NCI-H2227 (cell line): ENCODE measurements around the gene LSM14B.
"Not testable (repeated sequence)": the region's sequence is repeated elsewhere in the genome, so short reads cannot be mapped to it uniquely, and the experiment has no call there.

Experiments
- DNase-seq: peaks from one replicate; lab custom pipeline; 2025; ENCODE audit not compliant: unreplicated experiment; lab: John Stamatoyannopoulos, UW

Gene LSM14B

DNA sequence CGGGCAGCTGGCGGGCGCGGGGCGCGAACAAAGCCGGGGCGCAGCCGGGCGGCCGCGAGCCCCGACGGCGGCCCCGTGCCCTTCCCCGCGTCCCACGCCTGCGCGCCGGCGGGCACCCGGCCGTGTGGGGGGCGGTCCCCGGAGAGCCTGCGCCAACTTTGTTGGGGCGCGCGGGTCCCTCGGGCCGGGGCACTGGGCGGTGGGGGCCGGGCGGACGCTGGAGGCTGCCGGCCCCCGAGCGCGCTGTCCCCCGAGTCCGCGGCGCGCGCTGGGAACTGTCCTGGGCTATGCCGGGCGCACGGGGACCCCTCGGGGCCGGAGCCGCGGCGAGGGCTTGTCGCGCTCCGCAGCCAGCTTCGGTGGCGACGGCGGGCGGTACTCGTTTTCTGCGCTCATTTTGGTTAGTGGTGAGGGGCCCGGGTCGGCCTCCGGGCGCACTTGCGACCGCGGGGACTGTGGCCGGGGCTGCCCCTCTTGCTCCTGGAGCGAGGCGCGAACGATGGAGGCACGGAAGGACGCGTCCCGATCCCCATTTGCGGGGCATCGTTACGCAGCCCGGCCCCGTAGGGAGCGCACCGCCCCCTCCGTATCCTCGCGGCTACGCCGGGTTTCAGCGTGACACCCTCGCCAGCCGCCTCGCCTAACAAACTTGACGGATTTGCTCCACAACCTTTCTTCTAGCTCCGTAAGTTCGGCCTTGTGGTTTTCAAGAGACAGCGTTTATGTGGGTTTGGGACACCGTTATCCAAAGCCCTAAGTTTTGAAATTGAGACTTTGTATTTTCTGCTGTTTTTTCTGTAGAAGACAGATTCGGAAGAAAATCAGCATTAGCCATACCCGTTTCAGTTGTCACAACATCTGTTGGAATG lies 21.9 kb downstream of the LSM14B start:
- DNase-seq, result peak; percentile 73

DNA sequence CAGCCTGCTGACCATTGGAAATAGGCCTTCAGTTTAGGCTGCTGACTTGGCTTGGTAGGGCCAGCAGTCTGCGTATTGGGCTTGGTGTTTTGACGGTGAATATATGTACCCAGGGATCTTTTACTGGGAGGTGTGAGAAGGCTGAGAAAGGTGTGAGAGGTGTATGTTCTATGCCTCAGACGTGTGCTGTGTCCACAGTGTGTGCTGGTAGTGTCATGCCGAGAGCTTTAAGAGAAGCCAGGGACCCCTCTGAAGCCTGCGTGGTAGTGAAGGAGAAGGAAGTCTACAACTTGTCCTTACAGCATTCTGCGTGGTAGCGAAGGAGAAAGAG lies 23.4 kb downstream of the LSM14B start:
- no peak for DNase-seq

DNA sequence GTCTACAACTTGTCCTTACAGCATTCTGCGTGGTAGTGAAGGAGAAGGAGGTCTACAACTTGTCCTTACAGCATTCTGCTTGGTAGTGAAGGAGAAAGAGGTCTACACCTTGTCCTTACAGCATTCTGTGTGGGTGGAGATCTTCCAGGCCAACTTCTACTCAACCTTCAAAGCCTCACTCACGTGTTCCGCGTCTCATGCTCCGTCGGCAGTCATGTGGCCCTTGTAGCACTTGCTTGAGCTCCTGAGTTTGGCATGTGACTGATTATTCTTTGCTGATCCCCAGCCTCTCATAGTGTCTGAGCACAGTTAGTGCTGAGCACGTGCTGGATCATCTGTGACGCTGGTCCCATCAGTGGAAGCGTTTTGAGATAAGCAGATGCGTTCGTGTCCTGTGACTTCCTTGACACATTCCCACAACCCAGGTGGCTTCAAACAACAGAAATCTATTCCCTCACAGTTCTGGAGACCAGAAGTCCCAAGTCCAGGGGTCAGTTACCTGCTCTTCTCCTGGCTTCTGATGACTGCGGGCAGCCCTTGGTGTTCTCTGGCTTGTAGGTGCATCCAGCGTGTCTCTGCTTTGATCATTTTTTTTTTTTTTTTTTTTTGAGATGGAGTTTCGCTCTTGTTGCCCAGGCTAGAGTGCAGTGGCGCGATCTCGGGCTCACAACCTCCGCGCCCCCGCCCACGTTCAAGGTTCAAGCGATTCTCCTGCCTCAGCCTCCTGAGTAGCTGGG lies 23.9 kb downstream of the LSM14B start:
- no peak for DNase-seq

DNA sequence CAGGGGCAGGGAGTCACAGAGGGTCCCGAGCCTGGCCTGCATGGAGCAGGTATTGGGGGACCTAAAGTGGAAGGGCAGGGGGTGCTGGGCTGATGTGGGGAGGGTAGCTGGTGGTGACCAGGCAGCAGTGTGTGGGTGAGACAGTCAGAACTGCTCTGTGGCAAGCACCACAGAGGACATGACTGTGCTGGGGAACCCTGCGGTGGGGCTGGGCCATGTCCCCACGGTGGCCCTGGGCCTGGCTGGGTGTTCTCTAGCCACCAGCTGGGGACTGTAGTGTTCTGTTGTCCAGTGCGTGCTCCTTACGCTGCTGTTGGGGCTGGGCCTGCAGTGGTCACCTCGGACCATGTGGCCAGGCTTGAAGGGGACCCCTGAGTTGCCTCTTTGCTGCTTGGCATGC lies 24.9 kb downstream of the LSM14B start:
- no peak for DNase-seq

DNA sequence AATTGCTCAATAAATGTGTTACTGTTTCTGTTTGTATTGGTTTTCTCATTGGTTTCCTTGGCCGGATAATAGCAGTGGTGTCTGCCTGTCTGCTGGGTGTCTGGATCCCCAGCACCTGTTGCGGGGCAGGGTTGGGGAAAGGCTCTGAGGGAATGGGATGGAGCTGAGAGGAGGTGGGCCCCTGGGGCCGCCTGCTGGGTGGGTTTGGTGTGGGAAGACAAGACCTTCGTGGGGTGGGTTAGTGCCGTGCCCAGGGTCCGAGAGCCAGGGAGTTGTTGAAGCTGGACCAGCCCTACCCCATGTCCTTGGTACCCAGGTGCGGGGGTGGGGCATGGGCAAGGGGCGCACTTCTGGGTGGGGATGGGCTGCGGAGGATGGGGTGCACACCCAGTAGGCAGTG lies 25.3 kb downstream of the LSM14B start:
- no peak for DNase-seq

DNA sequence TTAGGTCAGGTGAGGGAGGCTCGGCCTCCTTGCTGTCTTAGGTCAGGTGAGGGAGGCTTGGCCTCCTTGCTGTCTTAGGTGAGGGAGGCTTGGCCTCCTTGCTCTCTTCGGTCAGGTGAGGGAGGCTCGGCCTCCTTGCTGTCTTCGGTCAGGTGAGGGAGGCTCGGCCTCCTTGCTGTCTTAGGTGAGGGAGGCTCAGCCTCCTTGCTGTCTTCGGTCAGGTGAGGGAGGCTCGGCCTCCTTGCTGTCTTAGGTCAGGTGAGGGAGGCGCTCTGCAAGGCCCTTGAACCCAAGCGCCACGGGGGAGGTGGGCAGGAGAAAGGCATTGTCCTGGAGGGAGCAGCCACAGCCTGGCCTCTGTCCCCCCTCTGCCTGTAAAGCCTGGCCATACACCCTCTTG lies 26.1 kb downstream of the LSM14B start:
- DNase-seq, result not testable (repeated sequence)

DNA sequence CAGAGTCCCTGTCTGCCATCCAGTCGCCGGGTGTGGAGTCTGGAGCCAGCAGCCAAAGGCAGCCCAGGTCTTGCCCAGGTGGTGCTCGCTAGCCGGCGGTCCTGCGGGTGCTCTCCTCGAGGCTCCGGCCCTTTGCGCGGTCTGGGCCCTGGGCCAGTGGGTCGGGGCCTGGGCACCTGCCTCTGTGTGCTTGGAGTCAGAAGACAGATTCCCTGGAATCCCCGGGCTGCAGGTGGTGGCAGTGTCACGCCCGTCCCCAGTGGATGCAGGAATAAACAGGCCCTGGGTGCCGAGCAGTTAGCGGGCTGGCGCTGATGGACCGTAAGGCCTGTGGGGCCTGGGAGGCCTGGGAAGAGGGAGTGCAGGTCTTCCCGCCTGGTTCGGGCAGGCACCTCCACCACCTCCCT lies 26.6 kb downstream of the LSM14B start:
- DNase-seq, result no peak

DNA sequence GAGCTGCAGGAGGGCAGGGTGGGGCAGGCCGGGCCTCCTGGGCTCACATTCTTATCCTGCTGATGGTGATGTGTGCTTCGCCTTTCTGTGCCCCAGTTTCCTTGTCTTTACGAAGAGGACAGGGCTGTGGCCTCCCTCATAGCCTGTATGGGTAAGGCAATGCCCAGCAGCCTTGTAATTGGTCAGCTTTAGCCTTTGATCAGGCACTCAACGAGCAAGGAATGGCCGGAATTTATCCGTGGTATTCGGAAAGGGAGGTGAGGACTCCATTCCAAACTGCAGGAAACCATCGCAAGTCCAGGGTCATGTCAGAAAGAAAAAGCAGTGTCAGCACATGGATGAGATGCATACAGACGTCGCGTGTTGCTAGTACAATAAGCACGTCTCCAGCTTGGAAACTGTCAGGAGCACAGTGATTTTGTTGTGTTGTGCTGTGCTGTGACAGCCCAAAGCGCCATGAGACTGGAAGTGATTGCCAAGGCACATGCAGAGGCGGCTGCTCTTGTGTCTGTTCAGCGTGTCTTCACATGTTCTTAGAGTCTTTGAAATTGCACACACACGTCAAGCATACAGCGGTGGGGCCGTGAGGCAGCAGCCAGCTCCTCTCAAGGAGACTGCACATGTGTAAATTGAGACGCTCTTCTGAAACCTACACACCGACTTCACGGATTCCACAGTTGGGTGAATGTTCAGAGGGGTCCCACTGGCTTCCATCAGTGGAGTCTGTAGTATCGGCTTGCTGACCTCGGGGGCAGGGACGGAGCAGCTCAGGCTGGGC lies 27.4 kb downstream of the LSM14B start:
- DNase-seq, result no peak

DNA sequence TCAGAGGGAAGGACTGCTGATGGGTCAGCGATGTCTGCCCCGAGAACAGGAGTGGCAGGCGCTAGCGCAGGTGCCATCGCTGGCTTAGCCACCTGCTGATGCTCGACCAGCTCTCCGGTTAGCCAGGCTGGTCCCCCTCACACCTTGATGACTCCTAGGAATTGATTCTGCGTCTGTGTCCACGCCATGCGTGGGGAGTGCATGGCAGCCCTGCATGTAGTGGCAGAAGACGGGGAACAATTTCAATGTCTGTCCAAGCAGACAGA lies 28.0 kb downstream of the LSM14B start:
- no peak for DNase-seq

DNA sequence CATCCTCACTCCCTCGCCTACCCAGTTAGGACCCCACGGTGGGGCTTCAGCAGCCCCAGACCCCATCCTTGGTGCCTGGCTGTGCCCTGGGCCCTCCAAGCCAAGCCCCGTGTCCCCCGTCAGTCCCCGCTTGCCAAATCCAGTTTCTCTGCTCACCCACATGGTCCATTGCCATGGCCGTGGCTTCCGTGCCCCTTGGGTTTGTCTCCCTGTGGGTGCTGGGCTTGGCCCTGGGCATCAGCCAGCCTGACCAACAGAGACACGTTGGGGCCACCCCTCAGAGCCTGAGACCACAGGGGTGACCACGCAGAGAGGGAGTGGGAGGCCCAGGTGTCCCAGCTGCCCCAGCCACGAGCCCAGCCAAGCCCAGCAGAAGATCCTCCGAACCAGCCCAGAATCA lies 28.9 kb downstream of the LSM14B start:
- no peak for DNase-seq

DNA sequence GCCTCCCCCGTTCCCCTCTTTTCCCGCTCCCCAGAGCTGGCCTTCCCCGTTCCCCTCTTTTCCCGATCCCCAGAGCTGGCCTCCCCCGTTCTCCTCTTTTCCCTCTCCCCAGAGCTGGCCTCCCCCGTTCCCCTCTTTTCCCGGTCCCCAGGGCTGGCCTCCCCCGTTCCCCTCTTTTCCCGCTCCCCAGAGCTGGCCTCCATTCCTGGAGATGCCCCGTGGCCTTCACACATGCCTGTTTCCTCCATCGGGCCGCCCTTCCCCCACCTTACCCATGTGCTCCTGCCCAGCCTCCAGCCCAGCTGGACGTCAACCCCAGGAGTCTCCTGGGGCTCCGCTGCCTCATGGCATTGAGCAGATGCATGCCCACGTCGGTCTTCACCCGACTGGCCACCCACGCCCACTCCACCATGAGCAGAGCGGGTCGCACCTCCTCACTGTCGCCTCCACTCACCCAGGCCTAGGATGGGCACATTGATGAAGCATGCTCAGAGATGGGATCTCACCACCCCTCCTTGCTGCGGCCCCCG lies 29.6 kb downstream of the LSM14B start:
- no peak for DNase-seq

DNA sequence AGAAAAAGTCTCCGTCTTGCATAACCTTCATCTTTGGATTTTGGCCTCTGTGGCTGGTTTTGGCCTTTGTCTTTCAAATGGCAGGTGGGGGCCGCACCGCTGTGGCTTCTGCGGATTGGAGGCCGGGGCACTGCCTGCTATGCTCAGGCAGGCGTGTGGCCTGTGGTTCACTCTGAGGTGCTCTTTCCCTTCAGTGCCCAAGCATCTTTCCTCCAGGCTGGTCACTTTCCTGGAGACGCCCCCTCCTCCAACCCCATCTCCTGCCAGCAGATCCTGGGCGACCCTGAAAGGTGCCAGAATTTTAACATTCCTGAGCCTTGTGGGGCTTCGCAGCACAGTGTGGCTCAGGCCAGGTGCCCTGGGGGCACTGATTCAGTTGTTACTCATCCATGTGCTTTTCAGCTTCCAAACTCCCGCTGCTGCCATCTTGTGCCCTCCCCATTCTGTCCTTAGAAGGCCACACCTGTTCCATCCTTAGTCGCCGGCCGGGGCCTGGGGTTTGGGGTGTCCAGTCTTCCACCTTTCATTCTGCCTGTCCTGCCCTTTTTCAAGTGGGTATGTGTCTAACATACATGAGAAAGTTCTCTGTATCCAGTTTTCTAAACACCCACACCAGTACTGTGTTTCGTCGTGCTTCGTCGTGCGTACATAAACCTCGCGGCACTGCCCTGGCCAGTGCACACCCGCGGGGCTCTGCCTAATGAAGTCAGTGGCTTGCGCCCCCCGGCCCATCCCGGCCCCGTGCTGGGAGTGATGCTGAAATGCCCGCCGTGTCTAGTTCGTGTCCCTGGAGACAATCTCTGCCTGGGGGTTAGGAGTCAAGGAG lies 33.4 kb downstream of the LSM14B start:
- DNase-seq, result no peak

DNA sequence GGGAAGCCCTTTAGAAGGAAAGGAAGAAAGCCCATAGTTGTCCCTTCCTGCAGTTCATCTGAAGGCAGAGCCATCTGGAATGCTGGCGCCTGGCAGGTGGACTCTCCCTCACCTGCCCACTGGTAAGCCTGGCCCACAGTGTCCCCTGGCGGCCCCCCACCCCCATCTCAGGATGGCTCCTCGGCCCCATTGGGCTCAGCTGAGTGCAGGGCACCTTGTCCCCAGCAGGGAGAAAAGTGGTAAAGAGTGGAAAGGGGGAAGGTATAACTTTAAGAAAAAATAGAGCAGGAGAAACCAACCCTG lies 33.9 kb downstream of the LSM14B start:
- DNase-seq, result no peak

DNA sequence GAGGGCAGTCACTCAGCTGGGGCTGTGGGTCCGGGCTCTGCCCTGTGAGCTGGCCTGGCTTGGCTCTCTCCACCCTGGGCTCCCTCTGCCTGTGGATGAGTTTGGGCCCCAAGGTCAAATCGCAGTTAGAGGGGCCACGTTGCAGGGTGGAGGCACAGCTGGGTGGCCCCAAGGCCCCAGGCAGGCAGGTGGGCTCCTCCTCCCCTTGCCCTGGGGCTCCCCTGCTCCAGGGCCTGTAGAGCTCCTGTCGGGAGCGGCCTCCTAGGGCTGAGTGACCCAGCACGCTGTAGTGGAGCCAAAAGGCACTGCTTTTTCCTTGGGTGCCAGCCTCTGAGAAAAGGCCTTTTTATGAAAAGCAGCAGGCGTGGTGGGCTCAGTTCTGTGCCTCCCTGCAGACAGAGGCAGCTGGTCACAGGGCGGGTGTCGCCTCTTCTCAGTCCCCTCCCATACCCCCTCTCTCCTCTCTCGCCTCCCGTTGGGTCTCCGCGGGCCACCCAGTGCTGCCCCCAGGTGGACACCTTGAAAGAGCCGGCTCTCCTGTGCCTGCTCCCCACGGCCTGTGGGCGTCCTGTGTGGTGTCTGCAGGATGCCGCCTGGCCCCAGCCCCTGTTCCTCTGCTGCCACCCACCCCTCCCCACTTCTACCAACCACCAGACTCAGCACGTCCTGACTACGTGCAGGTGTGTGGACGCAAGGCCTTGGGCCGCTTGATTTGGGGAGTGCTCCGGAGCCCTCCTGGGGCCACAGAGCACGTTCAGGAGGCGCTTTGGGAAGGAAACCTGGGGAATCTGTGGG lies 34.5 kb downstream of the LSM14B start:
- peak; percentile 65 for DNase-seq

DNA sequence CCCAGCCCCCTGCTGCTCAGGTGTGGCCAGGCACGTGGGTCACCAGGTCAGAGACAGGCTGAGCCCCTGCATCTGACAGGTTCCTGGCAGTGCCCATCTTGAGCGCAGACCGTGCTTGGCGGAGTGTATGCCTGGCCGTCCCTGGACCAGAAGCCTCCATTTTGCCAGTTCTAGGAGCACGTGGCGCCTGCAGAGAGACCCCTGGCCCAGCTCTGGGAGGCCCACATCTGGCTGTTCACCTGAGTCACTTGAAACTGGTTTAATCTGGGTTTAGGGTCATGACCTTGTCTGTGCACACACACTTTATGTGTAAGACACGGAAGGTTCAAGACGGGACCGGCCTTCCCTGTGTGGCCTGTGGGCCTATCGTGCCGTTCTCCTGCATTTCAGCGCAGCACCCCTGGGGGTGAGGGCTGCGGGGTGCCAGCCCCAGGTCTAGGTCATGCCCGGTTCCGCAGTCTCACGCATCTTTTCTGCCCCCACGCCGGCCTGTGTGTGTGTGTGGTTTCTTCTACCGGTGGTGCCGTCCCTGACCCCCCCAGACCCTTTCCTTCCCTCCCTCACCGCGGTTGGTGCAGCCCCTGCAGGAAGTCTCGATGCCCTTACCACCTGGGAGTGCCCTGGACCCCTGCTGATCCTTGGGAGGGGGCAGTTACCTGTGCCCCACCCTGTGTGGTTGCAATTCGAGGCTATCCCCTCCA lies 35.3 kb downstream of the LSM14B start:
- DNase-seq, result no peak

DNA sequence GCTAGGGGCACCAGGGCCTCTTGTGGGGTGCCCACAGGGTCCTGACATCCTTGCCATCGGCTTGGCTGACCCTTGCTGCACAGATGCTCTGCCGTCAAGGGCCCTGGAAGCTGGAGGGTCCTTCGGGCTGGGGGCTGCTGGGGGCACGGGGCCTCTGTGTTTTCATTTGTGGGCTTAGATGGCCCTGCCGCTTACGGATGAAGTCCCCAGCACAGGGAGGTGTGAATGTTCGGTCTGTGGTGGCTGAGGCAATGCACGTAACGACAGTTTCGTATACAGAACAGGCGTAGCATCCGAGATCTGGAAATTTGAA lies 35.8 kb downstream of the LSM14B start:
- DNase-seq, result no peak

DNA sequence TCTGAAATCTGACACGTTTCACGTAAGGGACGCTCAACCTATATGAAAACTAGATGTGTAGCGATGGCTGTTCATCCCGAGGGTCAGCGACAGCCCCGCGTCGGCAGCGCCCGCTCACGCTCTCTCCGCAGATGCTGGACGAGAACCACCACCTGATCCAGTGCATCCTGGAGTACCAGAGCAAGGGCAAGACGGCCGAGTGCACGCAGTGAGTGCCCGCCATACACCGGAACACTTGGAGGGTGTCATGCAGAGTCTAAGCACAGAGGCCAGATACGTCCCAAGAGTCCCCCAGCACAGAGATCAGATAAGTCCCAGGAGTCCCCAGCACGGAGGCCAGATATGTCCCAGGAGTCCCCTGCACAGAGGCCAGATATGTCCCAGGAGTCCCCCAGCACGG lies 36.3 kb downstream of the LSM14B start:
- no peak for DNase-seq

DNA sequence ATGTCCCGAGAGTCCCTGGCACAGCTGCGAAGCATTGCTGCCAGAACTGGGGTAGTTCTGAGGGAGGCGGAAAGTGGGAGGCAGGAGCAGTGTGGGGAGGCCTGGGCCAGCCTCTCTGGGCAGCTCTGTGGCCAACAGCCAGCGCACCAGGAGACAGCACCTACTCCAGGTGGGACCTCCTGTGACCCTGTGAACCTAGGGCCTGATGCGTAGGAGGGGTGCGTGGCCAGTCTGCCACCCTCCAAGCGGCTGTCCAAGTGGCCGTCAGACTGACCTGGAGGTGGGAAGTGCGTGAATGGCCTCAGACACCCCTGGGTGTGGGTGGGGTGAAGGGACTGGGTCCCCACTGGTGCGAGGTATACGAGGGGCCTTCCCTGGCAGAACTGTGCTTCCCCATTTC lies 36.8 kb downstream of the LSM14B start:
- DNase-seq, result no peak

DNA sequence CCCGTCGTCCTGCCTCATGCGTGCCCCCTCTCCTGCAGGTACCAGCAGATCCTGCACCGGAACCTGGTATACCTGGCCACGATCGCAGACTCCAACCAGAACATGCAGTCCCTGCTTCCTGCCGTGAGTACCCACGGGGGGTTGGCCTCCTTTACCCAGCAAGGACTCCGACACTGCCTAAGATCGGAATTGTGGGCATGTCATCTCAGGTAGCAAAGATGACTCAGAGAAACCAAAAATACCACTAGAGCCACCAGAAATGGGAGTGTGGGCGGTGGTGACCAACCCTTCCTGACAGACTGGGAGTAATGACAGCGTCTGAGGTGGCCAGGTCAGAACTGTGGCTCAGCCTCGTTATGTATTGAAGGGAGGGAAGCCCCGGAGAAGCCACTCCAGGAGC lies 37.6 kb downstream of the LSM14B start:
- DNase-seq, result no peak

DNA sequence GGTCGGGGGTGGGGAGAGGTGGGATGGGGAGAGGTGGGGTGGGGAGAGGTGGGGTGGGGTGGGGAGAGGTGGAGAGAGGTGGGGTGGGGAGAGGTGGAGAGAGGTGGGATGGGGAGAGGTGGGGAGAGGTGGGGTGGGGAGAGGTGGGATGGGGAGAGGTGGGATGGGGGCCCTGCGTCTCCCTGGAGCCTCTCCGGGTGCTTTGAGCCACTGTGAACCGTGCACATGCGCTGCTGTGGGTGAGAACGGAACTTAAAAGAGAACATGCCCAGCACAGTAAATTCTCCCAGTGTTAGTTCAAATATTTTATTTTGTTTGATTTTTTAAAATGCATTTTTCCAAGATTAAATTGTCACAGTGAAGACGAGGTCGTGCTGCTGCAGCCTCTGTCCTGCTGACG lies 38.0 kb downstream of the LSM14B start:
- no peak for DNase-seq
